ENCODE measurements around the gene PTCHD4.

DNA sequence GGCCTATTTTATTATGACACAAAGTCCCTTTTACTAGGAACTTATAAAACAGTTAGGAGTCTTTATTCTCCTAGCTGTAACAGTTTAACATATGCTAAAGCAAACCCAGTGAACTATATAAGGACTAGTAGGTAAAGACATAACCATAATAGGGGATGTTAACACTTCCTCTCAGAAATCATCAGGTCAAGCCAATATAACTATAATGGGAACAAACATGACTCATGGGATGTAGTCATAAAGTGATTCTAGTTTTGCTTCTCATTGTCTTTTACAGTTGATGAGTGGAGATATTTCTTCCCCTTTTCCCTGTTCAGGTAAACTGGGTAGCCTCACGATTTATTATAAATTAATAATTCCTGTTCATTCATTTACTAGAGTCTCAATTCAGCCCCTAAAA lies 9.7 kb downstream of the PTCHD4 start:
- TF ChIP-seq NFATC3 (CRISPR knock-in tag; IDR thresholded peaks at IDR 0.05) (no peak), ZNF768 (CRISPR knock-in tag; IDR thresholded peaks at IDR 0.05) (no peak), POLR2A (IDR thresholded peaks at IDR 0.05; ENCODE audit: insufficient read depth in 1 of 2, low read depth in 2 of 2, low read length in 2 of 2) (no peak), TBX3 (IDR thresholded peaks at IDR 0.05; ENCODE audit: borderline replicate concordance) (no peak), ZNF281 (CRISPR knock-in tag; IDR thresholded peaks at IDR 0.05; ENCODE audit: borderline replicate concordance) (no peak), ZNF766 (CRISPR knock-in tag; IDR thresholded peaks at IDR 0.05; ENCODE audit: borderline replicate concordance) (no peak), ZKSCAN1 (IDR thresholded peaks at IDR 0.05; ENCODE audit: low read length) (no peak), NFE2L1 (CRISPR knock-in tag; IDR thresholded peaks at IDR 0.05; ENCODE audit: borderline replicate concordance) (no peak), MTA3 (CRISPR knock-in tag; IDR thresholded peaks at IDR 0.05) (no peak), BCLAF1 (IDR thresholded peaks at IDR 0.05) (no peak), SOX13 (IDR thresholded peaks at IDR 0.05) (no peak), SOX13 (CRISPR knock-in tag; conservative IDR thresholded peaks at IDR 0.05 in 1 of 2, IDR thresholded peaks at IDR 0.05 in 1 of 2) (no peak)
- TF ChIP-seq, protein P1, sequence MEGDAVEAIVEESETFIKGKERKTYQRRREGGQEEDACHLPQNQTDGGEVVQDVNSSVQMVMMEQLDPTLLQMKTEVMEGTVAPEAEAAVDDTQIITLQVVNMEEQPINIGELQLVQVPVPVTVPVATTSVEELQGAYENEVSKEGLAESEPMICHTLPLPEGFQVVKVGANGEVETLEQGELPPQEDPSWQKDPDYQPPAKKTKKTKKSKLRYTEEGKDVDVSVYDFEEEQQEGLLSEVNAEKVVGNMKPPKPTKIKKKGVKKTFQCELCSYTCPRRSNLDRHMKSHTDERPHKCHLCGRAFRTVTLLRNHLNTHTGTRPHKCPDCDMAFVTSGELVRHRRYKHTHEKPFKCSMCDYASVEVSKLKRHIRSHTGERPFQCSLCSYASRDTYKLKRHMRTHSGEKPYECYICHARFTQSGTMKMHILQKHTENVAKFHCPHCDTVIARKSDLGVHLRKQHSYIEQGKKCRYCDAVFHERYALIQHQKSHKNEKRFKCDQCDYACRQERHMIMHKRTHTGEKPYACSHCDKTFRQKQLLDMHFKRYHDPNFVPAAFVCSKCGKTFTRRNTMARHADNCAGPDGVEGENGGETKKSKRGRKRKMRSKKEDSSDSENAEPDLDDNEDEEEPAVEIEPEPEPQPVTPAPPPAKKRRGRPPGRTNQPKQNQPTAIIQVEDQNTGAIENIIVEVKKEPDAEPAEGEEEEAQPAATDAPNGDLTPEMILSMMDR (CRISPR knock-in tag; IDR thresholded peaks at IDR 0.05), result no peak

All from HepG2 (cell line).